Osteoblast (primary cell): ENCODE measurements around the gene EVC2. TPM values are rescaled to one million over a fixed set of nuclear protein-coding genes. Genes with fewer than 3 reads are reported as not detected.

Experiments
- DNase-seq: peaks from one replicate; pipeline ENCODE4 v3.0.0; 2011; ENCODE audit warnings: low spot score, mixed read lengths; ENCODE audit not compliant: insufficient read length; ENCODE audit errors: missing footprints
- H2AFZ ChIP-seq: 2 replicates; pipeline ENCODE4 v1.6.0; 2011; ENCODE audit warnings: mild to moderate bottlenecking, low read length
- H3K27ac ChIP-seq: 2 replicates; pipeline ENCODE4 v1.5.1; 2011; ENCODE audit warnings: mild to moderate bottlenecking, low read depth, low read length, moderate library complexity
- H3K27me3 ChIP-seq: 2 replicates; pipeline ENCODE4 v1.6.0; 2012; ENCODE audit warnings: mild to moderate bottlenecking, control low read depth, inconsistent platforms, low read length, moderate library complexity; ENCODE audit not compliant: insufficient read depth
- H3K36me3 ChIP-seq: 2 replicates; pipeline ENCODE4 v1.5.1; 2011; ENCODE audit warnings: mild to moderate bottlenecking, low read length, control low read depth, moderate library complexity; ENCODE audit not compliant: insufficient read depth
- H3K4me1 ChIP-seq: 2 replicates; pipeline ENCODE4 v1.5.1; 2011; ENCODE audit warnings: mild to moderate bottlenecking, low read length, control low read depth, moderate library complexity; ENCODE audit not compliant: insufficient read depth
- H3K4me2 ChIP-seq: 2 replicates; pipeline ENCODE4 v1.6.0; 2011; ENCODE audit warnings: mild to moderate bottlenecking, low read length; ENCODE audit not compliant: insufficient read depth
- H3K4me3 ChIP-seq: fragments of 200-600 bp; sonication (generic); 3 replicates; pipeline ENCODE4 v1.5.1; 2012; ENCODE audit warnings: mild to moderate bottlenecking, low read length, inconsistent platforms; ENCODE audit not compliant: insufficient read depth
- H3K79me2 ChIP-seq: 2 replicates; pipeline ENCODE4 v1.6.0; 2012; ENCODE audit warnings: mild to moderate bottlenecking, low read length, control low read depth, inconsistent platforms; ENCODE audit not compliant: insufficient read depth
- H3K9me3 ChIP-seq: 2 replicates; pipeline ENCODE4 v1.5.1; 2011; ENCODE audit warnings: low read depth, low read length, control low read depth
- H4K20me1 ChIP-seq: 2 replicates; pipeline ENCODE4 v1.6.0; 2012; ENCODE audit warnings: mild to moderate bottlenecking, low read length, control low read depth; ENCODE audit not compliant: insufficient read depth
- total RNA-seq: library from RNA; depleted of rRNA; stranded (reverse); fragments of >200 nt; gene quantifications from 2 replicates; pipeline ENCODE4 v1.2.3, GENCODE V29; 2012
- TF ChIP-seq, protein P1 (sequence below): IDR thresholded peaks from 2 replicates; pipeline ENCODE4 v1.5.1; 2011; ENCODE audit warnings: mild to moderate bottlenecking, low read depth, low read length, moderate library complexity; ENCODE audit errors: extremely low read depth

Gene EVC2
- total RNA-seq, 1 donor = 19.2 TPM

GRCh38 chr4:5724377-5724776 lies 16.0 kb upstream of the EVC2 start:
- no peak overlapping the region for H3K4me2 ChIP-seq
- H3K9me3 ChIP-seq = no peaks in the 10 kb centered on the region
- peak overlapping the region; percentile 16 for H3K27ac ChIP-seq
- peaks cover 22% of the 10 kb centered on the region for H3K4me1 ChIP-seq
- peaks cover 30% of the 10 kb centered on the region for H3K36me3 ChIP-seq
- H4K20me1 ChIP-seq = peaks cover 32% of the 10 kb centered on the region
- no peaks in the 10 kb centered on the region for H3K27me3 ChIP-seq
- H2AFZ ChIP-seq = no peak overlapping the region
- no peak for DNase-seq
- no peak overlapping the region for H3K4me3 ChIP-seq
- peaks cover 68% of the 10 kb centered on the region for H3K79me2 ChIP-seq
- TF ChIP-seq, protein P1, sequence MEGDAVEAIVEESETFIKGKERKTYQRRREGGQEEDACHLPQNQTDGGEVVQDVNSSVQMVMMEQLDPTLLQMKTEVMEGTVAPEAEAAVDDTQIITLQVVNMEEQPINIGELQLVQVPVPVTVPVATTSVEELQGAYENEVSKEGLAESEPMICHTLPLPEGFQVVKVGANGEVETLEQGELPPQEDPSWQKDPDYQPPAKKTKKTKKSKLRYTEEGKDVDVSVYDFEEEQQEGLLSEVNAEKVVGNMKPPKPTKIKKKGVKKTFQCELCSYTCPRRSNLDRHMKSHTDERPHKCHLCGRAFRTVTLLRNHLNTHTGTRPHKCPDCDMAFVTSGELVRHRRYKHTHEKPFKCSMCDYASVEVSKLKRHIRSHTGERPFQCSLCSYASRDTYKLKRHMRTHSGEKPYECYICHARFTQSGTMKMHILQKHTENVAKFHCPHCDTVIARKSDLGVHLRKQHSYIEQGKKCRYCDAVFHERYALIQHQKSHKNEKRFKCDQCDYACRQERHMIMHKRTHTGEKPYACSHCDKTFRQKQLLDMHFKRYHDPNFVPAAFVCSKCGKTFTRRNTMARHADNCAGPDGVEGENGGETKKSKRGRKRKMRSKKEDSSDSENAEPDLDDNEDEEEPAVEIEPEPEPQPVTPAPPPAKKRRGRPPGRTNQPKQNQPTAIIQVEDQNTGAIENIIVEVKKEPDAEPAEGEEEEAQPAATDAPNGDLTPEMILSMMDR = no peak

DNA sequence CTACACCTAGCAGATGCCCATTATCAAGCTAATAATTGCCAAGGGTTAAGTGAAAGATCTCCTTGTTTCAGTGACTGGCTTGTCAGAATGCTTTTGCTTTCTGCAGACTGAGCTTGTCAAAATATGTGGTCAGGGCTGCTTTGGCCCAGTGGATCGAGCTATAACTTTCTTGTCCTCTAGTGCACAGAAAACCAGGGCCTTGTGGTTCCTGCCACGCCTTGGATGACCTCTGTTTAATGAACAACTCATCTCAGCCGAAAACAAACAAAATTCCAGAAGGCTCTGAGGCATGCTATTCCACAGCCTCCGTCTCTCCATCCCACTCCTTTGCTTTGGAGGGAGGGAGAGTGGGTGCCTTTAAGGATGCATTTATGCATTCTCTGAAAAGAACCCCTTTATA lies 14.0 kb upstream of the EVC2 start:
- H2AFZ ChIP-seq = no peak overlapping the region
- no peaks in the 10 kb centered on the region for H3K9me3 ChIP-seq
- H3K27ac ChIP-seq = no peak overlapping the region
- H3K4me1 ChIP-seq = peaks cover 23% of the 10 kb centered on the region
- TF ChIP-seq, protein P1 = no peak
- peak; percentile 82 for DNase-seq
- no peak overlapping the region for H3K4me2 ChIP-seq
- peaks cover 78% of the 10 kb centered on the region for H3K79me2 ChIP-seq
- H4K20me1 ChIP-seq = peaks cover 45% of the 10 kb centered on the region
- no peaks in the 10 kb centered on the region for H3K27me3 ChIP-seq
- H3K36me3 ChIP-seq = peaks cover 29% of the 10 kb centered on the region
- H3K4me3 ChIP-seq = no peak overlapping the region

GRCh38 chr4:5721923-5722322 lies 13.6 kb upstream of the EVC2 start:
- DNase-seq = no peak
- H3K4me1 ChIP-seq = peaks cover 23% of the 10 kb centered on the region
- H3K4me3 ChIP-seq = no peak overlapping the region
- peaks cover 29% of the 10 kb centered on the region for H3K36me3 ChIP-seq
- no peaks in the 10 kb centered on the region for H3K9me3 ChIP-seq
- peaks cover 82% of the 10 kb centered on the region for H3K79me2 ChIP-seq
- peaks cover 45% of the 10 kb centered on the region for H4K20me1 ChIP-seq
- no peaks in the 10 kb centered on the region for H3K27me3 ChIP-seq
- TF ChIP-seq, protein P1 = no peak
- no peak overlapping the region for H3K27ac ChIP-seq
- H2AFZ ChIP-seq = no peak overlapping the region
- H3K4me2 ChIP-seq = no peak overlapping the region

- no peak overlapping the region for H3K4me3 ChIP-seq
- H3K27ac ChIP-seq = no peak overlapping the region
- H3K79me2 ChIP-seq = peaks cover 88% of the 10 kb centered on the region
- no peaks in the 10 kb centered on the region for H3K9me3 ChIP-seq
- TF ChIP-seq, protein P1 = no peak
- no peak overlapping the region for H2AFZ ChIP-seq
- peaks cover 23% of the 10 kb centered on the region for H3K4me1 ChIP-seq
- no peaks in the 10 kb centered on the region for H3K27me3 ChIP-seq
- DNase-seq = no peak
- peaks cover 29% of the 10 kb centered on the region for H3K36me3 ChIP-seq
- no peak overlapping the region for H3K4me2 ChIP-seq
- peaks cover 48% of the 10 kb centered on the region for H4K20me1 ChIP-seq
Measured at GRCh38 chr4:5720980-5721379, 12.6 kb upstream of the EVC2 start.
